GM08714 (cell line): ENCODE measurements around the gene C11orf98.
"Not testable (repeated sequence)": the region's sequence is repeated elsewhere in the genome, so short reads cannot be mapped to it uniquely, and the experiment has no call there.

Experiments
- H3K4me3 ChIP-seq: fragments of 200-500 bp; sonication (Bioruptor generic); 2 replicates; pipeline ENCODE4 v1.5.1; 2014; ENCODE audit warnings: mild to moderate bottlenecking, low read length, inconsistent platforms
- ZNF274 ChIP-seq: IDR thresholded peaks from 2 replicates; pipeline ENCODE4 v1.6.1; 2012; ENCODE audit warnings: mild to moderate bottlenecking, low read depth, low read length

The C11orf98 gene

DNA sequence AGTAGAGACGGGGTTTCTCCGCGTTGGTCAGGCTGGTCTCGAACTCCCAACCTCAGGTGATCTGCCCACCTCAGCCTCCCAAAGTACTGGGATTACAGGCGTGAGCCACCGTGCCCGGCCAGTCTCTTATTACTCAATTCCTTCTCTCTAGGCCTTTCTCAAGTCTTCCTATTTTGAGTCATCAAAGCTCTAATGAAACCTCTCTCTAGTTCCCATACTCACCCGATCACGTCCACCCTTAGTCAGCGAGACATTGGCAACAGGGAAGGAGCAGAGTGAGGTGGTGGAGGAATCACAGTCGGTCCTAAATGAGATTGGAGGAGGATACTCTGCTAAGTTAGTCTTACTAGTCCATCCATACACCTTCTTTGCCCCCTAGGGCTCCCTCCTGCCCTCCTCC lies 37.2 kb upstream of the C11orf98 start:
- TF ChIP-seq ZNF274 = no peak
- H3K4me3 ChIP-seq = no peak overlapping the region

DNA sequence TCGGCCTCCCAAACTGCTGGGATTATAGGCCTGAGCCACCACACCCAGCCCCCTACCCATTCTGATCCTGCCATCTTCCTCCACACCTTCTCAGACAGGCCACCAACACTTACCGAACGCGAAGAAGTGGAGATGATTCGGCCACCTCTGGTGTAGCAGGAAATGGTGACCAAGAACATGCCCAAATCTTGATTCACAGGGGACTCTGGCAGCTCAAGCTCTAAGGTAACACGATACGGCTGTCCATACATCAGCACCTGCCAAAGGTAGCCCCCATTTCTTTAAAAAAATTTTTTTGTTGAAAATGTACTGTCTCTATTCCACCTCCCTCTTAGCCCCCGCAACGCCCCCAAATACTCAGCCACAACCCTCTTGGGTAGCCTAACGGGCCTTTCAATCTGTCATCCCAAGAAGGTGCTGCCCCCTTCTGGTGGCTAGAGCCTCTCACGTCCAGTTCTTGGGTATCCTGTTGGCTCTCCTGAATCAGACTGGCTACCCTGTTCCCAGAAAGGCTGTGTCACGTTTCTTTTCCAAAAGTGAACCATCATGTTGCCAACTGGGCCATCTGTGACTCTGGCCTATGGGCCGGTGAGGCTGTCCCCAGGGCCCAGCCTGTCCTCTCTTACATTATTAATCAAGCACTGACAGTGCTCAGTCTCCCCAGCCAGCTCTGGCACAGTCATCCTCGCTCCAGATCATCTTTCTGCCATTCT lies 29.6 kb upstream of the C11orf98 start:
- no peak overlapping the region for H3K4me3 ChIP-seq

GRCh38 chr11:62693624-62694023 lies 28.6 kb upstream of the C11orf98 start:
- H3K4me3 ChIP-seq = not testable (repeated sequence)

More for the DNA sequence above, 29.6 kb upstream of the C11orf98 start:
- TF ChIP-seq ZNF274 = no peak

DNA sequence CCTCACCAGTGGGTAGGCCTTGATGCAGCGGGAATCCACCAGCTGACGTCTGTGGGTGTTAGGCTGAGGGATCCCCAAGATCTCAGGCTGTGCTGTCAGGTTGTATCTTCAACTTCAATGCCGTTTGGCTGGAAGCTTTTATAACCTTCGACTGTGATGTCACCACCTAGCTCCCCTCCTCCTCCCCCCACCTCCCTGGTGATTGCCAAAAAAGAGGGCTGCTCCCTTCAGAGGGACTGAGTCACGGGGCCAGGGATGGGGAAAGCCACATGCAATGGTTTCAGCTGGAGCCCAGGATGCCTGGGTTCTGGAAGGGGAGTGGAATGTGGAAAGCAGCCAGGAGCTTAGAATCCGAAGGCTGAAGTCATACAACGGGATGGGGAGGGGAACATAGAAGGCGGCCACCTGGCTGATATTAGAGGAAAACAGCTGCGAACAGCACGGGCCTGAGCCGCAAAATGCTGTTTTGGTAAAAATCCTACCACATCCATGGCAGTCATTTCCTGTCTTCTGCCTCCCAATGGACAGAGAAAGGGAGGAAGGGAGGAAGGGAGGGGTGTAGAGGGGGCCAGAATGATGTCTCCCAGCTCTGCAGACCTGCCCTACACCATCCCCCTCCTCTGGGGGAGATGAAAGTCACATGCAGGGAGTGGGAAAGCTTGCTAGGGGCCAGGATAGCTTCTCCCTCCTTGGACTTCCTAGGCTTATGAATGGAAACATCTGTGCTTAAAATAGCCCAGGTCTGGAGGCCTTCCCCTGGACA lies 24.6 kb upstream of the C11orf98 start, which contains the start of gene LRRN4CL:
TSS of gene LRRN4CL (minus strand) at position 110 of the 763 bp plus-strand sequence. CDS start 1,022 bp downstream, outside the sequence.
- no peak for TF ChIP-seq ZNF274
- no peak within 1 kb of the TSS for H3K4me3 ChIP-seq

GRCh38 chr11:62688491-62688890 lies 23.5 kb upstream of the C11orf98 start:
- no peak for TF ChIP-seq ZNF274
- H3K4me3 ChIP-seq = no peak overlapping the region

DNA sequence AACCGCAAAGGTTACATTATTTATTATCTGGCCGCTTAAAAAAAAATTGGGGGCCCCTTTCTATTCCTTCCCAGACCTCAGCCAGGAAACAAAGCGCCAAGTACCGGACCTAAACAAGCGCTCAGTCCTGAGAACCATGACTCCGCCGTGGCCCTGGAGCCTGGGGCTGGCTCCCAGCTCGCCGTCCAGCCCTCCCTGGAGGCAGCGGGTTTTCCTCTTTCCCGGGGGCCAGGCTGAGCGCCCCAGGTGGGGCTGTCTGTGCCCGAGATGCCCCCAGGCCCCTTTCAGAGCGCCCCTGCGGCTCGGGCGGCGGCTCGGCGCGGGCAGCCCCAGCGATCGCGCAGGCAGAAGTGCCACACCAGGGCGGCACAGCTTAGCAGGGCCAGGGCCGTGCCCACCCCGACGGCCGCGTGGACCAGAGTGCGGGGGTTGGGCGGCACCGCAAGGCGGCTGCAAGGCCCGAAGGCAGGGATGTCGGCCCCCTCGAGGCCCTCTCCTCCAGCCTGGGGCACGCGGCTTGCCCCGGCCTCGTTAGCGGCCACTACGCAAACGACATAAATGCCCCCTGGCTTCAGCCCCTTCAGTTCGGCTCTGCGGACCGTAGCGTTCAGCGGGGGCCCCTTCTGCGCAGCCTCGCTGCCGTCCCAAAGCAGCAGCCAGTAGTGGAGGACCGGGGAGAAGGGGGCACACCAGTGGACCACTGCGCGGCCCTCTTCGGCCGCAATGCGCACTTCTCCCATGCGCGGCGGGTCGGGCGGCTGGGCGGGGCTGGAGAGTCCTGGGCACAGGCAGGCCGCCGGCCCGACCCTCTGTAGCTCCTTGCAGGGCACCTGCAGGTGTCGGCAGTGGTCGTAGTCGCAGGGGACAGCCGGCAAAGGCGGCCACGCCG lies 22.7 kb upstream of the C11orf98 start:
- no peak for TF ChIP-seq ZNF274
- no peak overlapping the region for H3K4me3 ChIP-seq

DNA sequence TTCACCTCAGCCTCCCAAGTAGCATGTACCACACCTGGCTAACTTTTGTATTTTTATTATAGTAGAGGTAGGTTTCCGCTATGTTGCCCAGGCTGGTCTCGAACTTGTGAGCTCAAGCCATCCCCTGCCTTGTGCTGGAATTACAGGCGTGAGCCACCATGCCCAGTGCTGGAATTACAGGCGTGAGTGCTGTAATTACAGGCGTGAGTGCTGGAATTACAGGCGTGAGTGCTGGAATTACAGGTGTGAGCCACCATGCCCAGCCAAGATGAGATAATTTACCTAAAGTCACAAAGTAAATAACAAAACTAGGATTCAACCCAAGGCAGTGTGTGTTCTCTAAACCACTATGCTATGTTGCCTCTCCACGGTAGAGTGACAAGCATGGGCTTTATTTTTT lies 17.5 kb upstream of the C11orf98 start:
- TF ChIP-seq ZNF274 = no peak

DNA sequence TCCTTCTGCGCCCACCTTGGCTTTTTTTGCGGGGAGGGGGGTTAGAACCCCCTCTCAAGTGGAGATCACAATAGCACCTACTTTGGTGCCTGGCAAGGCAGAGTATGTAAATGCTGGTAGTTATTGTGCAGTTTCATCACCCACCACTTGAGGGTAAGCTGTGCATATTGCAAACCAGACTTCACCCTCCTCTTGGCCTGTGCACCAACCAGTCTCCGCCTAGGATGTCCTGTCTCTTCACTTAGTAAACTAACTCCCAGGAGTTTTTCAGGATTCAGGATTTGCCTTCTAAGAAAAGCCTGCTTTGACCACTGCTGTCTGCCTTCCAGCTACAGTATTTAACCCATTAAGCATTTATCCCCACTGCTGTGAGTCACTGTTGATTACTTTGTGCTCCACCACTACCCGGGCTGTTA lies 15.8 kb upstream of the C11orf98 start:
- TF ChIP-seq ZNF274 = no peak
- H3K4me3 ChIP-seq = no peak overlapping the region

More for the DNA sequence above, 17.5 kb upstream of the C11orf98 start:
- no peak overlapping the region for H3K4me3 ChIP-seq

GRCh38 chr11:62678770-62679696 lies 14.0 kb upstream of the C11orf98 start, which contains the start of gene UBXN1:
UBXN1 (minus strand) TSS chr11:62679073; CDS start chr11:62678923, 150 bp downstream.
- peak within 1 kb of the TSS; percentile 91 for H3K4me3 ChIP-seq
- TF ChIP-seq ZNF274 = no peak

DNA sequence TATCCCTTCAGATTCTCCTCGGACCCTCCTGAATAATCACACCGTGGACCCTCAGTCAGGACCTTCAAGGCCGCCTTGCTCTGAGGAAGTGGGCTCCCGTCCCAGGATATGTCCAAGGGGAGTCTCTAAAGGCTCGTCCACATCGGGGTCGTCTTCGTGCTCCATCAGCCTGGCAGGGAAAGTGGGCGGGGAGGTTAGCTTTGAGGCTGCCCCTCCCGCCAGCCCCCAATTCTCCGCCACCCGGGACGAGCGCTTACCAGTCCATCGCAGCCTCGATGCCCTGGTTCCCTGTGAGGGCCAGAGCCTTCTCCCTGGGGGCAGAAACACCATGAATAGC lies 13.4 kb upstream of the C11orf98 start:
- no peak for TF ChIP-seq ZNF274
- peak overlapping the region; percentile 91 for H3K4me3 ChIP-seq

DNA sequence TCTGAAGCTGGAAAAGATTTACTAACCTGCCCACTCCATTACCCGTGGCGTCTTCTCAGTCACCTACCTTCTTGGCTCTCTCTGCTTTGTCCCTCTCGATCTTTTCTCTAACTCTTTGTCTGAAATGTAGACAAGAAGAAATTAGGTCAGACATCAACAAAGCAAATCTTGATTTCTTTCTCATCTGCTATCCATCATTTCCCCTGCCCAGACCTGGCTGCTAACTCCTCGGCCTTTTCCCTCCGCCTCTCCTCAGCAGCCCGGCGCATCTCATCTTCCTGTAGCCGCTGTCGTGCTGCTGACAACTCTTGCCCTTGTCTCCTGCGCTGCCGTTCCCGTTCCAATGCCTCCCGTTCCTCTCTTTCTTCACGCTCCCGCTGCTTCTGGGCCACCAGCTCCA lies 12.7 kb upstream of the C11orf98 start:
- peak overlapping the region; percentile 91; the same call in 1 of the 2 replicates for H3K4me3 ChIP-seq

DNA sequence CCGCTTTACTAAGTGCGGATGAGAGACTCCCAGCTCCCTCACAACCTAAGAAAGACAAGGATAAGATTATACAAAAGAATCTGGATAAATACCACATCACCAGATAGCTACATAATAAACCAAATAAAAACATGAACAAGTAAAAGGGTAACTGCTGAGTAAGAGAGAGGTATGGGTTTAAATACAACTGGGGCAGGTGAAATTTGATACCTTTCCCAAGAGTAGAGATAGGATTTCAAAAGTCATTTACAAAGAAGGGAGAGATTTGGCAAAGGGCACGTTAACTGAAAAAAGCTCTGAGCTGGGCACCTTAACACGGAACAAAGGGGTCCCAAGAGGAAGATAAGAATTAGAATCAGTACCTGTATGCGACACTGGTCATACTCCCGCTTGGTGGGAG lies 12.1 kb upstream of the C11orf98 start:
- no peak overlapping the region for H3K4me3 ChIP-seq

More for the DNA sequence above, 12.7 kb upstream of the C11orf98 start:
- no peak for TF ChIP-seq ZNF274

DNA sequence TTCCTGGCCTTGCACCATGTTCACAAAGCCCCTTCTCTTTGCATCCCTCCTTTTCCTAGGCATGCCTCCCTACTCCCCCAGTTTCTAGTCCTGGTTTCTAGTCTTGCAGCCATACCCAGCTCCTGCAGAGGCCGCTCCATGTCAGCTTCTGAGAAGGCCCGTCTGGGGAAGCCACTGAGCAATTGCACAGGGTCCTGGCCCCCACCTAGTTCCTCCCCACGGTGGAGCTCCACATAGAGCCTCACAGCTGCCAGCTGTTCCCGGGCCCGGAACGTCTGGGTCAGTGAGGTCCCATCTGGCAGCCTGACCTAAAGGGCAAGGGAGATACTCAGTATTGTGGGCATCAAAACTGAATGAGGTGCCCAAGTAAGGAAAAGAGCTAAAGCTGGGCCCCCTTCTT lies 11.7 kb upstream of the C11orf98 start:
- H3K4me3 ChIP-seq = no peak overlapping the region

More for the DNA sequence above, 12.1 kb upstream of the C11orf98 start:
- TF ChIP-seq ZNF274 = no peak

DNA sequence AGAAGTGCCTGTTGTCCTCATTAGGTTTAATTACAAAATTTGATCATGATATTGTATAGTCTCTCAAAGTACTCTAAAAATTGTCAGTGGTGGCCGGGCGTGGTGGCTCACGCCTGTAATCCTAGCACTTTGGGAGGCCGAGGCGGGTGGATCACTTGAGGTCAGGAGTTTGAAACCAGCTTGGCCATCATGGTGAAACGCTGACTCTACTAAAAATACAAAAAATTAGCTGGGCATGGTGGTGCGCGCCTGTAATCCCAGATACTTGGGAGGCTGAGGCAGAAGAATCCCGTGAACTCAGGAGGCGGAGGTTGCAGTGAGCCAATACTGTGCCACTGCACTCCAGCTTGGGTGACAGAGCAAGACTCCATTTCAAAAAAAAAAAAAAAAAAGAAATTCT lies 10.4 kb upstream of the C11orf98 start:
- H3K4me3 ChIP-seq = not testable (repeated sequence)

More for the DNA sequence above, 11.7 kb upstream of the C11orf98 start:
- no peak for TF ChIP-seq ZNF274
